ENCODE data around the gene HSP90AB1. TPM values are rescaled to one million over a fixed set of nuclear protein-coding genes. Genes with fewer than 3 reads are reported as not detected.
A peak's percentile ranks its signal among the peaks of the same experiment; 100 is the strongest.

HSP90AB1 gene
- total and polyA plus RNA-seq, 9 of the 15 experiments (the other 6 are each of a cell fraction or from before 2014, with no cell fraction given): 1,780 to 3,358 (median 2,262) TPM

DNA sequence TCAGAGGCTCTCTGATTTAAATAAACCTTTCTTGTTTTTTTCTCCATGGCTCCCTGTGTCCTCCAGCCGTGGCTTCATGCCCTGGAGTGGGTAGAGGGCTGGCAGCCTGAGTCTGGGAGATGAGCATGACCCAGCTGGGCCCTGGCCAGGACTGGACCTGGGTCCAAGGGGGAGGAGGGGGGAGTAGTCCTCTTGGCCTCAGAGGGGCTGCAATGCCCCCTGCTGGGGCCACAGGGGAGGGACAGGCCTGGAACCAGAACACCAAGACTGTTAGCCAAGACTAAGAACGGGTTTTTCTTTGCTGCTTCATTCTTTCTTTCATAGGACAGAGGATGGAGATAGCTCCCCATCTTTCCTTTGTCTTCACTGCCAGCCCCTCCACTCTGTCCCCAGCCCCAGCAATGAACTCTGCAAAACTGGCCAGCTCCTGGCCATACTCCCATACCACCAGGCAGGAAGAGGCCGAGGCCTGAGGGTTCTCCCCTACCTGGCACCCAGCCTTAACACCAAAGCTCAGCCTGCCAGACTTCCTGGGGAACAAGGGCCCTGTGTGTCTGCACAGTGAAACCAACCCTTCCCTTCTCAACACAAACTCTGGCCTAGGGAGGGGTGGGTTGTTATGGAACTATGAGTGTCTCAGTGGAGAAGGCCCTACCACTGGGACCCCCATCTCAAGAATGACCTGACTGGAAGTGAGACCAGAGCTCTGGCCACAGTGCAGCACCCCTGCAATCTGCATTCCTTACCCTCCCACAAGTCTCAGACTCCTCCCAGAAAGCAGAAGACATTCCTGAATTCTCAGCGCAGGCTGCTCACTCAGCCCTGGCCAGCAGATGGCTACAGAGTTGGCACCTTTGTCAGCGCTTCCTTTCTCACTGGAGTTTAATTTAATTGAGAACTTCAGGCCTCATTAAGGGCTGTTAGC is 12.5 kb upstream of the HSP90AB1 start (continued):
- TF ChIP-seq ZNF217 (CRISPR knock-in tag; IDR thresholded peaks at IDR 0.05) (no peak), ZNF174 (CRISPR knock-in tag; IDR thresholded peaks at IDR 0.05) (no peak), ZNF785 (CRISPR knock-in tag; IDR thresholded peaks at IDR 0.05) (no peak), PHF8 (IDR thresholded peaks at IDR 0.05; ENCODE audit: borderline replicate concordance, low read length) (no peak), ZNF347 (CRISPR knock-in tag; IDR thresholded peaks at IDR 0.05; ENCODE audit: low read depth) (no peak), POLR3G (IDR thresholded peaks at IDR 0.05; ENCODE audit: extremely low read depth, insufficient read length, insufficient replicate concordance) (no peak), TARDBP (IDR thresholded peaks at IDR 0.05) (0 out of 2 replicates have a peak, but pooled peaks have one; percentile 51), ZNF224 (CRISPR knock-in tag; IDR thresholded peaks at IDR 0.05) (no peak), ZNF668 (CRISPR knock-in tag; IDR thresholded peaks at IDR 0.05) (0 out of 2 replicates have a peak, but pooled peaks have one; percentile 33), CEBPB (tag; IDR thresholded peaks at IDR 0.05) (no peak)
- TF ChIP-seq, protein P1, sequence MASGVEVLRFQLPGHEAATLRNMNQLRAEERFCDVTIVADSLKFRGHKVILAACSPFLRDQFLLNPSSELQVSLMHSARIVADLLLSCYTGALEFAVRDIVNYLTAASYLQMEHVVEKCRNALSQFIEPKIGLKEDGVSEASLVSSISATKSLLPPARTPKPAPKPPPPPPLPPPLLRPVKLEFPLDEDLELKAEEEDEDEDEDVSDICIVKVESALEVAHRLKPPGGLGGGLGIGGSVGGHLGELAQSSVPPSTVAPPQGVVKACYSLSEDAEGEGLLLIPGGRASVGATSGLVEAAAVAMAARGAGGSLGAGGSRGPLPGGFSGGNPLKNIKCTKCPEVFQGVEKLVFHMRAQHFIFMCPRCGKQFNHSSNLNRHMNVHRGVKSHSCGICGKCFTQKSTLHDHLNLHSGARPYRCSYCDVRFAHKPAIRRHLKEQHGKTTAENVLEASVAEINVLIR (CRISPR knock-in tag; IDR thresholded peaks at IDR 0.05): no peak
- TF ChIP-seq, protein P2, sequence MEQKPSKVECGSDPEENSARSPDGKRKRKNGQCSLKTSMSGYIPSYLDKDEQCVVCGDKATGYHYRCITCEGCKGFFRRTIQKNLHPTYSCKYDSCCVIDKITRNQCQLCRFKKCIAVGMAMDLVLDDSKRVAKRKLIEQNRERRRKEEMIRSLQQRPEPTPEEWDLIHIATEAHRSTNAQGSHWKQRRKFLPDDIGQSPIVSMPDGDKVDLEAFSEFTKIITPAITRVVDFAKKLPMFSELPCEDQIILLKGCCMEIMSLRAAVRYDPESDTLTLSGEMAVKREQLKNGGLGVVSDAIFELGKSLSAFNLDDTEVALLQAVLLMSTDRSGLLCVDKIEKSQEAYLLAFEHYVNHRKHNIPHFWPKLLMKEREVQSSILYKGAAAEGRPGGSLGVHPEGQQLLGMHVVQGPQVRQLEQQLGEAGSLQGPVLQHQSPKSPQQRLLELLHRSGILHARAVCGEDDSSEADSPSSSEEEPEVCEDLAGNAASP (IDR thresholded peaks at IDR 0.05): no peak
- TF ChIP-seq, protein P3, sequence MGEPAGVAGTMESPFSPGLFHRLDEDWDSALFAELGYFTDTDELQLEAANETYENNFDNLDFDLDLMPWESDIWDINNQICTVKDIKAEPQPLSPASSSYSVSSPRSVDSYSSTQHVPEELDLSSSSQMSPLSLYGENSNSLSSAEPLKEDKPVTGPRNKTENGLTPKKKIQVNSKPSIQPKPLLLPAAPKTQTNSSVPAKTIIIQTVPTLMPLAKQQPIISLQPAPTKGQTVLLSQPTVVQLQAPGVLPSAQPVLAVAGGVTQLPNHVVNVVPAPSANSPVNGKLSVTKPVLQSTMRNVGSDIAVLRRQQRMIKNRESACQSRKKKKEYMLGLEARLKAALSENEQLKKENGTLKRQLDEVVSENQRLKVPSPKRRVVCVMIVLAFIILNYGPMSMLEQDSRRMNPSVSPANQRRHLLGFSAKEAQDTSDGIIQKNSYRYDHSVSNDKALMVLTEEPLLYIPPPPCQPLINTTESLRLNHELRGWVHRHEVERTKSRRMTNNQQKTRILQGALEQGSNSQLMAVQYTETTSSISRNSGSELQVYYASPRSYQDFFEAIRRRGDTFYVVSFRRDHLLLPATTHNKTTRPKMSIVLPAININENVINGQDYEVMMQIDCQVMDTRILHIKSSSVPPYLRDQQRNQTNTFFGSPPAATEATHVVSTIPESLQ (CRISPR knock-in tag; IDR thresholded peaks at IDR 0.05): no peak
- TF ChIP-seq, protein P4, sequence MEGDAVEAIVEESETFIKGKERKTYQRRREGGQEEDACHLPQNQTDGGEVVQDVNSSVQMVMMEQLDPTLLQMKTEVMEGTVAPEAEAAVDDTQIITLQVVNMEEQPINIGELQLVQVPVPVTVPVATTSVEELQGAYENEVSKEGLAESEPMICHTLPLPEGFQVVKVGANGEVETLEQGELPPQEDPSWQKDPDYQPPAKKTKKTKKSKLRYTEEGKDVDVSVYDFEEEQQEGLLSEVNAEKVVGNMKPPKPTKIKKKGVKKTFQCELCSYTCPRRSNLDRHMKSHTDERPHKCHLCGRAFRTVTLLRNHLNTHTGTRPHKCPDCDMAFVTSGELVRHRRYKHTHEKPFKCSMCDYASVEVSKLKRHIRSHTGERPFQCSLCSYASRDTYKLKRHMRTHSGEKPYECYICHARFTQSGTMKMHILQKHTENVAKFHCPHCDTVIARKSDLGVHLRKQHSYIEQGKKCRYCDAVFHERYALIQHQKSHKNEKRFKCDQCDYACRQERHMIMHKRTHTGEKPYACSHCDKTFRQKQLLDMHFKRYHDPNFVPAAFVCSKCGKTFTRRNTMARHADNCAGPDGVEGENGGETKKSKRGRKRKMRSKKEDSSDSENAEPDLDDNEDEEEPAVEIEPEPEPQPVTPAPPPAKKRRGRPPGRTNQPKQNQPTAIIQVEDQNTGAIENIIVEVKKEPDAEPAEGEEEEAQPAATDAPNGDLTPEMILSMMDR (IDR thresholded peaks at IDR 0.05 in 2 of 3, conservative IDR thresholded peaks at IDR 0.05 in 1 of 3; ENCODE audit: insufficient read depth in 2 of 3, low read depth in 1 of 3, low read length in 3 of 3): peak; percentile 95 to 96 (median 95)
- TF ChIP-seq, protein P5, sequence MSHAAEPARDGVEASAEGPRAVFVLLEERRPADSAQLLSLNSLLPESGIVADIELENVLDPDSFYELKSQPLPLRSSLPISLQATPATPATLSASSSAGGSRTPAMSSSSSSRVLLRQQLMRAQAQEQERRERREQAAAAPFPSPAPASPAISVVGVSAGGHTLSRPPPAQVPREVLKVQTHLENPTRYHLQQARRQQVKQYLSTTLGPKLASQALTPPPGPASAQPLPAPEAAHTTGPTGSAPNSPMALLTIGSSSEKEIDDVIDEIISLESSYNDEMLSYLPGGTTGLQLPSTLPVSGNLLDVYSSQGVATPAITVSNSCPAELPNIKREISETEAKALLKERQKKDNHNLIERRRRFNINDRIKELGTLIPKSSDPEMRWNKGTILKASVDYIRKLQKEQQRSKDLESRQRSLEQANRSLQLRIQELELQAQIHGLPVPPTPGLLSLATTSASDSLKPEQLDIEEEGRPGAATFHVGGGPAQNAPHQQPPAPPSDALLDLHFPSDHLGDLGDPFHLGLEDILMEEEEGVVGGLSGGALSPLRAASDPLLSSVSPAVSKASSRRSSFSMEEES (CRISPR knock-in tag; IDR thresholded peaks at IDR 0.05): no peak
- TF ChIP-seq, protein P6, sequence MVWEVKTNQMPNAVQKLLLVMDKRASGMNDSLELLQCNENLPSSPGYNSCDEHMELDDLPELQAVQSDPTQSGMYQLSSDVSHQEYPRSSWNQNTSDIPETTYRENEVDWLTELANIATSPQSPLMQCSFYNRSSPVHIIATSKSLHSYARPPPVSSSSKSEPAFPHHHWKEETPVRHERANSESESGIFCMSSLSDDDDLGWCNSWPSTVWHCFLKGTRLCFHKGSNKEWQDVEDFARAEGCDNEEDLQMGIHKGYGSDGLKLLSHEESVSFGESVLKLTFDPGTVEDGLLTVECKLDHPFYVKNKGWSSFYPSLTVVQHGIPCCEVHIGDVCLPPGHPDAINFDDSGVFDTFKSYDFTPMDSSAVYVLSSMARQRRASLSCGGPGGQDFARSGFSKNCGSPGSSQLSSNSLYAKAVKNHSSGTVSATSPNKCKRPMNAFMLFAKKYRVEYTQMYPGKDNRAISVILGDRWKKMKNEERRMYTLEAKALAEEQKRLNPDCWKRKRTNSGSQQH (CRISPR knock-in tag; IDR thresholded peaks at IDR 0.05): no peak

Data from K562 (cell line).